Calu3 (cell line): ENCODE data around the gene NAGPA. TPM values are rescaled to one million over a fixed set of nuclear protein-coding genes. Genes with fewer than 3 reads are reported as not detected.

ENCODE experiments used
- BruUV-seq: library from RNA; stranded (reverse); fragments of 400-500 nt; replicated peaks from 2 replicates; lab custom pipeline; 2021; lab: Mats Ljungman, UMichigan
- CTCF ChIA-PET: fragments of 300-600 bp; sonication (Branson Sonifier 250); formaldehyde crosslinking; loops from one replicate; lab custom pipeline; 2022; ENCODE audit warnings: antibody characterized with exemption; lab: Charles Lee
- DNase-seq: peaks from one replicate; pipeline ENCODE4 v3.0.0; 2022
- H3K27ac Mint-ChIP-seq: one replicate; pipeline ENCODE4 v1.8.0; 2022; ENCODE audit warnings: mixed read lengths; ENCODE audit not compliant: unreplicated experiment
- H3K27me3 Mint-ChIP-seq: one replicate; pipeline ENCODE4 v1.8.0; 2022; ENCODE audit warnings: mixed read lengths; ENCODE audit not compliant: unreplicated experiment
- H3K36me3 Mint-ChIP-seq: one replicate; pipeline ENCODE4 v1.8.0; 2022; ENCODE audit warnings: mild to moderate bottlenecking, moderate library complexity, mixed read lengths; ENCODE audit not compliant: insufficient read depth, unreplicated experiment
- H3K4me1 Mint-ChIP-seq: one replicate; pipeline ENCODE4 v1.8.0; 2022; ENCODE audit warnings: mild to moderate bottlenecking, low read depth, mixed read lengths; ENCODE audit not compliant: unreplicated experiment
- H3K4me3 Mint-ChIP-seq: one replicate; pipeline ENCODE4 v1.8.0; 2022; ENCODE audit warnings: mild to moderate bottlenecking, low read depth, moderate library complexity, mixed read lengths; ENCODE audit not compliant: unreplicated experiment
- H3K9me3 Mint-ChIP-seq: one replicate; pipeline ENCODE4 v1.8.0; 2022; ENCODE audit warnings: low read depth, mixed read lengths; ENCODE audit not compliant: unreplicated experiment
- intact Hi-C: fragments of 100-400 bp; cut with micrococcal nuclease; formaldehyde crosslinking; loops from one replicate; pipeline ENCODE4 v1.10.0; 2022; ENCODE audit not compliant: unreplicated experiment
- total RNA-seq: library from RNA; stranded (reverse); gene quantifications from 2 replicates; pipeline ENCODE4 v1.2.3, GENCODE V29; 2022
- TF ChIP-seq, protein P1 (sequence below): fragments of 200-600 bp; IDR thresholded peaks from one replicate; pipeline ENCODE4 v1.8.0; 2022; ENCODE audit warnings: antibody characterized with exemption; ENCODE audit not compliant: unreplicated experiment

The NAGPA gene
- total RNA-seq, 1 experiment from 2014 or later, result 16.1 TPM

DNA sequence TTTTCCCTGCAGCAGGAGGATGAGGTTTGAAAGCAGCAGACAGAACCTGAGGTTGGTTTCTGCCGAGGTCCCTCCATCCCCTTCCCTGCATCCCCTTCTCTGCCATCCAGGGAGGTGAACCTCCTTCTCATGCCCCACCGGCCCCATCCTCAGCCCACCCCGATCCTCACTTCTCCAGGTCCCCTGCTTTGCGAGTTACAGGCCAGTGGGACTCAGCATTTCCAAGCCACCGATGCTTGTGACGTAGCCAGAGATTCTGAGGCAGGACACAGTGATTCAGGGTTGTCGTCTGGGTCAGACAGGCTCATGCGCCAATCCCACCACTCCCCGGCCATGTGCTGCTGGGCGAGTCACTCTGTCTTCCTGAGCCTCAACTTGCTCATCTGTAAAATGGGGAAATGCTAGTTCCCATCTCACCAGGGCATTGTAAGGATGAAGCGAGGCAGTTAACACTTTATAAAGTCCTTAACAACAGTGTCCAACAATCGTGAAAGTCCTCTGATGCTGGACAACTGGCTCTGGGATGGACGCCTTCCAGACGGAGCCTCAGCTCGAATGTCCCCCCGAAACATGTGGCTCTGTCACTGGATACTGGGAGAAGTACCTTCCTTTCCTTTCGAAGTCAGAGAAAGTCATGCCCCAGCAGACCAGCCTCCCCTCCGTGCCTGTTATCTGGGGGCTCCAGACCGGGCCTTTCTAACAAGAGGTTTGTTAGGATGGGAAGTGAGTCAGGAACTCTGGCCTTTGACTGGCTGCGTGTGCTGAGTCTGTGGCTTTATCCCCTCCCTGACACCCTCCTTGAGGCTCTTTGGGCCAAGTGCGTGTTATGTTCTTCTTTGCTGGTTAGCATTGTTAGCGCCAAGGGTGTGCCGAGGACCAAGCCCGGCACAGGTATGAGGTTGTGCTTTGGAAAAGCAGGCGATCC, 53.7 kb downstream of the NAGPA start:
- Mint-ChIP-seq H3K4me1 (no peaks in the 10 kb centered on the region), H3K27ac (no peak overlapping the region), H3K27me3 (peaks cover 53% of the 10 kb centered on the region), H3K36me3 (no peaks in the 10 kb centered on the region), H3K4me3 (no peak overlapping the region), H3K9me3 (no peaks in the 10 kb centered on the region)
- DNase-seq, result no peak
- TF ChIP-seq, protein P1, sequence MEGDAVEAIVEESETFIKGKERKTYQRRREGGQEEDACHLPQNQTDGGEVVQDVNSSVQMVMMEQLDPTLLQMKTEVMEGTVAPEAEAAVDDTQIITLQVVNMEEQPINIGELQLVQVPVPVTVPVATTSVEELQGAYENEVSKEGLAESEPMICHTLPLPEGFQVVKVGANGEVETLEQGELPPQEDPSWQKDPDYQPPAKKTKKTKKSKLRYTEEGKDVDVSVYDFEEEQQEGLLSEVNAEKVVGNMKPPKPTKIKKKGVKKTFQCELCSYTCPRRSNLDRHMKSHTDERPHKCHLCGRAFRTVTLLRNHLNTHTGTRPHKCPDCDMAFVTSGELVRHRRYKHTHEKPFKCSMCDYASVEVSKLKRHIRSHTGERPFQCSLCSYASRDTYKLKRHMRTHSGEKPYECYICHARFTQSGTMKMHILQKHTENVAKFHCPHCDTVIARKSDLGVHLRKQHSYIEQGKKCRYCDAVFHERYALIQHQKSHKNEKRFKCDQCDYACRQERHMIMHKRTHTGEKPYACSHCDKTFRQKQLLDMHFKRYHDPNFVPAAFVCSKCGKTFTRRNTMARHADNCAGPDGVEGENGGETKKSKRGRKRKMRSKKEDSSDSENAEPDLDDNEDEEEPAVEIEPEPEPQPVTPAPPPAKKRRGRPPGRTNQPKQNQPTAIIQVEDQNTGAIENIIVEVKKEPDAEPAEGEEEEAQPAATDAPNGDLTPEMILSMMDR, result no peak
- BruUV-seq, result no TSS peak
- CTCF ChIA-PET, result no interaction called here
- intact Hi-C loops, result no loop called here

DNA sequence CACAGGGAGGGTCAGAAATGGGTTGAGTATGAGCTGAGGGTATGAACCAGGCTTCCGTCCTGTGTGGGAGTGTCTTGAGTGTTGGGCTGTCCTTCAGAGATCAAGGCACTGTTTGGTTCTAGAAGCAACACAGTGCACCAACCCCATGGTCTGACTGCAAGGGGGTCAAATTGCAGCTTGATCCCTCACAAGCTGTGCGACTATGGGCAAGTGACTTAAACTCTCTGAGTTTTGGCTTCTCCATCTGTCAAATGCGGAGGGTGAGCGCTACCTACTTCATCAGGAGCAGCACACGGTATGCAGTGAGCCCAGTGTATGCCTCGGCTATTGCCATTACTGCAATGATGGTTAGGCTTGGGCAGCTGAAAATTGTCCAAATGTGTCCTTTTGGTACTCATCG, 54.6 kb downstream of the NAGPA start:
- no TSS peak for BruUV-seq
- Mint-ChIP-seq H3K4me3 (no peak overlapping the region), H3K36me3 (no peaks in the 10 kb centered on the region), H3K9me3 (no peaks in the 10 kb centered on the region), H3K27me3 (peaks cover 47% of the 10 kb centered on the region), H3K27ac (no peak overlapping the region), H3K4me1 (no peaks in the 10 kb centered on the region)
- TF ChIP-seq, protein P1, result no peak
- CTCF ChIA-PET, result no interaction called here
- DNase-seq, result no peak
- intact Hi-C loops, result no loop called here

DNA sequence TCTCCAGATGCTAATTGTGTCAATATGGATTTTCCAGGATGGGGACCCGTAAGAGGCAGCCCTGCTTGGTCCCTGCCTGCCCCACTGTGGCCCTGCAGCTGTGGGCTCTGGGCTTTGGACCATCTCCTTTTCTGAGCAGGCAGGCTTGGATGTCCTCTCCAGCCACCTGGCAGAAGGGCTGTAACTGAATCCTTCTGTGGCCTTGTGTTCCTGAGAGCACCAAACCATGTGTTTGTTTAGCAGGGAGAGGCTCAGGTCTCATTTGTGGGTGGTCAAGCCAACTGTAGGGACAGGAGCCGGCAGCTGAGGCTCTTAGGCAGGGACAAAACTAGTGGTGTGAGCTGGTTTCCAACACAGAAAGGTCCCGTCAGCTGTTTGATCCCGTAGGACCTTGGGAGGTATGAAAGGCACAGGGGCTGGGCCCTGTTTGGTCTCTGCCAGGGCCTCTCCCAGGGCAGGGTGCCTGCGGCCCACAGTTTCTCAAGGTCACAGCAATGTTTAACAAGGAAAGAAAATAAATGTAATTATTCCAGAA, 57.1 kb downstream of the NAGPA start:
- H3K27me3 Mint-ChIP-seq, result peaks cover 48% of the 10 kb centered on the region
- H3K4me1 Mint-ChIP-seq, result no peaks in the 10 kb centered on the region
- no peak for DNase-seq
- H3K9me3 Mint-ChIP-seq, result no peaks in the 10 kb centered on the region
- CTCF ChIA-PET, result no interaction called here
- no peak overlapping the region for H3K27ac Mint-ChIP-seq
- H3K4me3 Mint-ChIP-seq, result no peak overlapping the region
- intact Hi-C loops, result loop anchor here (2.0 kb wide), 1 partner anchor 16 kb away; no protein-coding TSS in a partner anchor
- BruUV-seq, result no TSS peak
- no peaks in the 10 kb centered on the region for H3K36me3 Mint-ChIP-seq
- TF ChIP-seq, protein P1, result no peak

DNA sequence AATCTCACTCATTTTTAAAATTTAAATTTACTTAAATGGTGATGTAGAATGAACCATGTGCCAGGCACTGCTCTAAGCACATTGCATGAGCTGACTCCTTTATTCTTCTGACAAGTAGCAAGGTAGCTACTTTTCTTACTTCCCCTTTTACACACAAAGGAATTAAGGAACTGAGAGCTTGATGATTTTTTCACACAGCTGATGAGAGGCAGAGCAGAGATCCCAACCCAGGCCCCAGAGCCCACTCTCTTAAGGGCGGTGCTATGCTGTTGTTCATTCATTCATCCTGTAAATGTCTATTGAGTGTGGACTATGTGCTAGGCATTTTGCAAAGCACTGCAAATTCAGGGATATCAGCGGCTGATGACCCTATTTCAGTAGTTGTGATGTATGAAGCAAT, 57.7 kb downstream of the NAGPA start:
- Mint-ChIP-seq H3K36me3 (no peaks in the 10 kb centered on the region), H3K27ac (no peak overlapping the region), H3K4me3 (no peak overlapping the region), H3K27me3 (peaks cover 48% of the 10 kb centered on the region), H3K9me3 (no peaks in the 10 kb centered on the region), H3K4me1 (no peaks in the 10 kb centered on the region)
- TF ChIP-seq, protein P1, result no peak
- CTCF ChIA-PET, result no interaction called here
- intact Hi-C loops, result loop anchor here (2.0 kb wide), 1 partner anchor 15 kb away; no protein-coding TSS in a partner anchor
- DNase-seq, result no peak
- no TSS peak for BruUV-seq

Other genes starting within 250 kb of the NAGPA start
- not detected in 2 replicates for gene SEPTIN12, start 245.6 kb downstream of the NAGPA start, total RNA-seq
- 208 and 235 TPM in 2 replicates for gene SMIM22, start 238.6 kb downstream of the NAGPA start, total RNA-seq
- gene ROGDI, start 231.3 kb downstream of the NAGPA start, total RNA-seq, result 17.9 and 20.8 TPM in 2 replicates
- 158 and 159 TPM in 2 replicates for gene GLYR1, start 186.6 kb downstream of the NAGPA start, total RNA-seq
- gene UBN1, start 186.5 kb downstream of the NAGPA start, total RNA-seq, result 50.5 and 55.4 TPM in 2 replicates
- 75.0 and 104 TPM in 2 replicates for gene PPL, start 96.8 kb downstream of the NAGPA start, total RNA-seq
- 0.52 and 0.54 TPM in 2 replicates for gene SEC14L5, start 75.6 kb downstream of the NAGPA start, total RNA-seq
- gene C16orf89, start 32.0 kb upstream of the NAGPA start, total RNA-seq, result not detected in 2 replicates
- gene ALG1, start 37.9 kb upstream of the NAGPA start, total RNA-seq, result 38.3 and 41.6 TPM in 2 replicates
- 25.6 and 26.1 TPM in 2 replicates for gene EEF2KMT, start 63.9 kb upstream of the NAGPA start, total RNA-seq